Osteocyte (in vitro differentiated cells): ENCODE measurements around the gene STARD10. TPM values are rescaled to one million over a fixed set of nuclear protein-coding genes. Genes with fewer than 3 reads are reported as not detected.

Source experiments
- DNase-seq: peaks from one replicate; pipeline ENCODE4 v3.0.0; 2021; ENCODE audit warnings: mixed read lengths; ENCODE audit not compliant: unreplicated experiment; ENCODE audit errors: extremely low spot score
- H3K27ac Mint-ChIP-seq: one replicate; pipeline ENCODE4 v1.8.0; 2021; ENCODE audit warnings: mild to moderate bottlenecking, mixed read lengths; ENCODE audit not compliant: unreplicated experiment
- H3K27me3 Mint-ChIP-seq: one replicate; pipeline ENCODE4 v1.8.0; 2021; ENCODE audit warnings: mixed read lengths; ENCODE audit not compliant: unreplicated experiment
- H3K36me3 Mint-ChIP-seq: one replicate; pipeline ENCODE4 v1.8.0; 2021; ENCODE audit warnings: mixed read lengths; ENCODE audit not compliant: unreplicated experiment
- H3K4me1 Mint-ChIP-seq: one replicate; pipeline ENCODE4 v1.8.0; 2021; ENCODE audit warnings: mixed read lengths; ENCODE audit not compliant: unreplicated experiment
- H3K4me3 Mint-ChIP-seq: one replicate; pipeline ENCODE4 v1.8.0; 2021; ENCODE audit warnings: mild to moderate bottlenecking, moderate library complexity, mixed read lengths; ENCODE audit not compliant: unreplicated experiment
- H3K9me3 Mint-ChIP-seq: one replicate; pipeline ENCODE4 v1.8.0; 2021; ENCODE audit warnings: mixed read lengths; ENCODE audit not compliant: unreplicated experiment
- CTCF ChIP-seq: fragments of 200-600 bp; sonication (generic); IDR thresholded peaks from 2 replicates; pipeline ENCODE4 v1.5.0; 2021; ENCODE audit warnings: antibody characterized with exemption, mild to moderate bottlenecking, moderate library complexity
- total RNA-seq: library from RNA; stranded (reverse); gene quantifications from 2 replicates; pipeline ENCODE4 v1.2.1, GENCODE V29; 2021

STARD10 gene
- total RNA-seq, 1 donor from 2014 or later: 27.7 TPM

- Mint-ChIP-seq H3K27me3 (no peaks in the 10 kb centered on the region), H3K4me1 (peaks cover 51% of the 10 kb centered on the region), H3K36me3 (no peaks in the 10 kb centered on the region), H3K27ac (no peak overlapping the region), H3K9me3 (no peaks in the 10 kb centered on the region), H3K4me3 (no peak overlapping the region)
- TF ChIP-seq CTCF: no peak
- DNase-seq: no peak
Observed at GRCh38 chr11:72738199-72739141, 55.4 kb downstream of the STARD10 start.

- no peak for TF ChIP-seq CTCF
- Mint-ChIP-seq H3K27ac (no peak overlapping the region), H3K4me3 (no peak overlapping the region), H3K4me1 (peaks cover 47% of the 10 kb centered on the region), H3K9me3 (no peaks in the 10 kb centered on the region), H3K27me3 (no peaks in the 10 kb centered on the region), H3K36me3 (no peaks in the 10 kb centered on the region)
- DNase-seq: no peak
Observed at GRCh38 chr11:72737336-72737735, 56.5 kb downstream of the STARD10 start.

- TF ChIP-seq CTCF: no peak
- no peaks in the 10 kb centered on the region for H3K27me3 Mint-ChIP-seq
- H3K27ac Mint-ChIP-seq: peak overlapping the region; percentile 62
- no peak for DNase-seq
- H3K4me1 Mint-ChIP-seq: peaks cover 39% of the 10 kb centered on the region
- no peaks in the 10 kb centered on the region for H3K9me3 Mint-ChIP-seq
- H3K4me3 Mint-ChIP-seq: no peak overlapping the region
- H3K36me3 Mint-ChIP-seq: peaks cover under 1% of the 10 kb centered on the region
Observed at GRCh38 chr11:72736452-72737069, 57.3 kb downstream of the STARD10 start.

- peaks cover 29% of the 10 kb centered on the region for H3K4me1 Mint-ChIP-seq
- no peaks in the 10 kb centered on the region for H3K9me3 Mint-ChIP-seq
- no peak for DNase-seq
- no peaks in the 10 kb centered on the region for H3K27me3 Mint-ChIP-seq
- H3K27ac Mint-ChIP-seq: peak overlapping the region; percentile 47
- peaks cover 9% of the 10 kb centered on the region for H3K36me3 Mint-ChIP-seq
- no peak for TF ChIP-seq CTCF
- no peak overlapping the region for H3K4me3 Mint-ChIP-seq
Observed at GRCh38 chr11:72735495-72736027, 58.3 kb downstream of the STARD10 start.

GRCh38 chr11:72732329-72732728 is 61.5 kb downstream of the STARD10 start:
- H3K27me3 Mint-ChIP-seq: no peaks in the 10 kb centered on the region
- H3K36me3 Mint-ChIP-seq: peaks cover 12% of the 10 kb centered on the region
- H3K4me1 Mint-ChIP-seq: peaks cover 15% of the 10 kb centered on the region
- DNase-seq: no peak
- TF ChIP-seq CTCF: no peak
- H3K27ac Mint-ChIP-seq: no peak overlapping the region
- H3K4me3 Mint-ChIP-seq: no peak overlapping the region
- H3K9me3 Mint-ChIP-seq: no peaks in the 10 kb centered on the region
